ENCODE measurements around the gene RNF123.

DNA sequence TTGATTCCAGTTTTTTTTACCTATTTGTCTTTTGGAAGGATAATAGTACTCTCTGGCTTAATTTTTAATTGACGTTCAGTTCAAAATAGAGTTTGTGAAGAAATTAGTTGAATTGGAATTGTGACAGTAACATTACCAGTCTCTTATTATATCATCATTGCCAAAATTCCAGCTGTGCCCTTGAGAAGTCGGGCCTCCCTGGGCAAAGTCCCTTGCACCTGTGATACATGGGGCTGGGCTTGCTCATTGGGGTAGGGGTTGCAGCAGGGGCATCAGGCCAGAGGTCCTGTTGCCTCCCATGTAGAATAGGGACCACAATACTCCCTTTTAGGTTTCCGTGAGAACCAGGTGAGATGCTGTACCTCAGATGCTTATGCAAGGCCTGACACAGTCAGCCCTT, 43.1 kb upstream of the RNF123 start:
- TF ChIP-seq POLR2AphosphoS5 (IDR thresholded peaks at IDR 0.05; ENCODE audit: low read depth, low read length) (no peak), REST (IDR thresholded peaks at IDR 0.05; ENCODE audit: insufficient read depth in 1 of 2, low read depth in 2 of 2, low read length in 2 of 2) (no peak), TAF1 (IDR thresholded peaks at IDR 0.05; ENCODE audit: borderline replicate concordance, insufficient read depth, low read length) (no peak), SIN3A (IDR thresholded peaks at IDR 0.05; ENCODE audit: borderline replicate concordance, insufficient read depth, low read length) (no peak), FOXP2 (optimal IDR thresholded peaks at IDR 0.05; ENCODE audit: borderline replicate concordance, extremely low read depth, extremely low read length, insufficient read depth) (no peak)

Data from PFSK-1 (cell line).